ENCODE data around the gene SUGCT.

DNA sequence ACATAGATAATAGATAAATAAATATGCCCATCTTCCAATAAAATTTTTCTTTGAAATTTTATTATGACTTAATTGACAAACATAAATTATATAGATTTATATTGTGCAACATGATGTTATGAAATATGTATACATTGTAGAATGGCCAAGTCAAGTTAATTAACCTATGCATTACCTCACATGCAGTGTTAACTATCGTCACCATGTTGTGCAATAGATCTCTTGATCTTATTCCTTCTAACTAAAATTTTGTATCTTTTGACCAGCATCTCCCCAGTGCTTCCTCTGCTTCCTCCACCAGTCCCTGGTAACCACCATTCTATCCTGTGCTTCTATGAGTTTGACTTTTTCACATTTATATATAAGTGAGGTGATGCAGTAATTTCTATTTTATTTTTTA, 259.6 kb downstream of the SUGCT start:
- TF ChIP-seq POLR2AphosphoS5 (IDR thresholded peaks at IDR 0.05) (no peak), CTCF (IDR thresholded peaks at IDR 0.05) (no peak), POLR2A (IDR thresholded peaks at IDR 0.05; ENCODE audit: low read depth) (no peak)

Data from esophagus muscularis mucosa (tissue), 3 donors.